Measurements from ENCODE around the gene CMTM4.
"Not testable (repeated sequence)": the region's sequence is repeated elsewhere in the genome, so short reads cannot be mapped to it uniquely, and the experiment has no call there.

The CMTM4 gene

DNA sequence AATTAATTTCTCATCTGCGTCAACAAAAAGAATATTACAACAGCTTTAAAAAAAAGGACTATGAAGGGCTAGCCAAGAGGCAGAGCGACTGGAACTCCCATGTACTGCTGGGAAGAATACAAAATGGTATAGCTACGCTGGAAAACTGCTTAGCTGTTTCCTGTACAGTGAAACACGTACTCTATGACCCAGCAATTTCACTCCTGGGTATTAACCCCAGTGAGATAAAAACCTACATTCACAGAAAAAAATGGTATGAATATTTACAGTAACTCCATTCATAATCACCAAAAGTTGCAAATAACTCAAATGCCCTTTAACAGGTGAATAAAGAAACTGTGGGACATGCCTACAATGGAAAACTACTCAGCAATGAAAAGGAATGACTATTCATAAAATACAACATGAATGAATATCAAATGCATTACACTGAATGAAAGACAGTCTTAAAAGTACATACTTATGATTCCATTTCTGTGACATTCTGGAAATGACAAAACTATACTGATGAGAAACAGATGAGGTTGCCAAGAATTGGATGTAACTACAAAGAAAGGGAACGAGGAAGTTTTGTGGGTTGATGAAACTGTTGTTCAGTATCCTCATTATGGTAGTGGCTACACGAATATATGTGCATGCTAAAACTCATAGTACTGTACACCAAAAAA is 27.6 kb downstream of the CMTM4 start:
- Histone ChIP-seq H3K4me3 (ENCODE audit: severe bottlenecking) (no peak overlapping the region), H3K27ac (ENCODE audit: poor library complexity, severe bottlenecking) (no peak overlapping the region)
- DNase-seq (ENCODE audit: low spot score) = no peak

DNA sequence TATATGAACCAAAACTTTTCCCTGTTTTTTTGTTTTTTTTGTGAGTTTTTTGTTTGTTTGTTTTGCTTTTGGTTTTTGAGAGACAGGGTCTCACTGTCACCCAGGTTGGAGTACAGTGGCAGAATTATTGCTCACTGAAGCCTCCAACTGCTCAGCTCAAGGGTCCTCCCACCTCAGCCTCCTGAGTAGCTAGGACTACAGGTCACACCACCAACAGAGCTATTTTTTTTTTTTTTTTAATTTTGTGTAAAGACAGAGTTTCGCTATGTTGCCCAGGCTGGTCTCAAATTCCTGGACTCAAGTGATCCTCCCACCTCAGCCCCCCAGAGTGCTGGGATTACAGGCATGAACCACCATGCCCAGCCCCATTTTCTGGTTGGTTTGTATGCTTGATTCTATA is 28.6 kb downstream of the CMTM4 start:
- H3K36me3 ChIP-seq (ENCODE audit: low read depth) = no peaks in the 10 kb centered on the region
- H3K4me3 ChIP-seq (ENCODE audit: severe bottlenecking) = no peak overlapping the region
- H3K27ac ChIP-seq (ENCODE audit: poor library complexity, severe bottlenecking) = no peak overlapping the region
- ATAC-seq (ENCODE audit: low read depth) (no peak), DNase-seq (ENCODE audit: low spot score) (no peak)
- H3K4me1 ChIP-seq (ENCODE audit: insufficient read depth, poor library complexity, severe bottlenecking) = no peaks in the 10 kb centered on the region
- H3K9me3 ChIP-seq (ENCODE audit: severe bottlenecking) = no peaks in the 10 kb centered on the region
- H3K27me3 ChIP-seq (ENCODE audit: insufficient read depth, poor library complexity, severe bottlenecking) = no peaks in the 10 kb centered on the region
- TF ChIP-seq, protein P1, sequence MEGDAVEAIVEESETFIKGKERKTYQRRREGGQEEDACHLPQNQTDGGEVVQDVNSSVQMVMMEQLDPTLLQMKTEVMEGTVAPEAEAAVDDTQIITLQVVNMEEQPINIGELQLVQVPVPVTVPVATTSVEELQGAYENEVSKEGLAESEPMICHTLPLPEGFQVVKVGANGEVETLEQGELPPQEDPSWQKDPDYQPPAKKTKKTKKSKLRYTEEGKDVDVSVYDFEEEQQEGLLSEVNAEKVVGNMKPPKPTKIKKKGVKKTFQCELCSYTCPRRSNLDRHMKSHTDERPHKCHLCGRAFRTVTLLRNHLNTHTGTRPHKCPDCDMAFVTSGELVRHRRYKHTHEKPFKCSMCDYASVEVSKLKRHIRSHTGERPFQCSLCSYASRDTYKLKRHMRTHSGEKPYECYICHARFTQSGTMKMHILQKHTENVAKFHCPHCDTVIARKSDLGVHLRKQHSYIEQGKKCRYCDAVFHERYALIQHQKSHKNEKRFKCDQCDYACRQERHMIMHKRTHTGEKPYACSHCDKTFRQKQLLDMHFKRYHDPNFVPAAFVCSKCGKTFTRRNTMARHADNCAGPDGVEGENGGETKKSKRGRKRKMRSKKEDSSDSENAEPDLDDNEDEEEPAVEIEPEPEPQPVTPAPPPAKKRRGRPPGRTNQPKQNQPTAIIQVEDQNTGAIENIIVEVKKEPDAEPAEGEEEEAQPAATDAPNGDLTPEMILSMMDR (IDR thresholded peaks at IDR 0.05; ENCODE audit: poor library complexity, severe bottlenecking) = no peak

More for the DNA sequence above, 27.6 kb downstream of the CMTM4 start:
- Histone ChIP-seq H3K27me3 (ENCODE audit: insufficient read depth, poor library complexity, severe bottlenecking) (no peaks in the 10 kb centered on the region), H3K9me3 (ENCODE audit: severe bottlenecking) (no peaks in the 10 kb centered on the region), H3K4me1 (ENCODE audit: insufficient read depth, poor library complexity, severe bottlenecking) (no peaks in the 10 kb centered on the region), H3K36me3 (ENCODE audit: low read depth) (0 out of 2 replicates have a peak, but pooled peaks cover 4% of the 10 kb centered on the region)
- ATAC-seq (ENCODE audit: low read depth) = no peak
- TF ChIP-seq, protein P1 (IDR thresholded peaks at IDR 0.05; ENCODE audit: poor library complexity, severe bottlenecking) = no peak

DNA sequence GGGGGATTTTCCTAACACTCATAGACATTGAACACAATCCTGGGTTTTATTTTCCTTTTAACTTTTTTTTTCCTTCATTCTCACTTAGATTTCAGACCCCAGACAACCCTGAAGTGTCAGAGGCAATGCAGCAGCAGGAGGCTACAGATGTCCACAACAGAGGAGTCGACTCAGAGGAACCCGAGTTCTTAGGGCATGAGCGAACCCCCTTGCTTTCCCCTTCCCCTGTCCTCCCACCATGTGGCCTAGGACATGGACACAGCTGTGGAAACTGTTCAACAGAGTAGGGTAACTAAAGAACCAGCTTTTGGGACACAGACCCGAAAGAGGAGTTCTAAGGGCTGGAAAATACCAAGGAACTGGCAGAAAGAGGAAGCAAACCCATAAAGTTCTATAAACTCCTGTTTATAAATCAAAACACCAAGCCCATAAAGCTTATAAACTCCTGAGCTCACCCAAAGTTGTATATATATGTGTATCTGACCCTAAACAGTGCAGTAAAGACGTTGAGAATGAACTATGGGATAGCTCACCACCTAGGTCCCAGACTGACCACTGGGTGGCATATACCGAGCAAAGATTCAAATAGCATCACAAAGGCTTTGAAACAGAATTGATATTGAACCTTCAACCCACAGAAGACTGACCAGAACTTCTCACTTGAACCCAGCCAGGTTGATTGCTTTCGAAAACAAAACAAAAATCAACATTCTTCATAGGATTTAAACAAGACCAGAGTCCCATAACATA is 33.9 kb downstream of the CMTM4 start:
- no peak overlapping the region for H3K4me3 ChIP-seq (ENCODE audit: severe bottlenecking)
- H3K9me3 ChIP-seq (ENCODE audit: severe bottlenecking) = no peaks in the 10 kb centered on the region
- DNase-seq (ENCODE audit: low spot score) = no peak
- peak; percentile 65 for ATAC-seq (ENCODE audit: low read depth)
- H3K4me1 ChIP-seq (ENCODE audit: insufficient read depth, poor library complexity, severe bottlenecking) = peaks cover 18% of the 10 kb centered on the region
- H3K27me3 ChIP-seq (ENCODE audit: insufficient read depth, poor library complexity, severe bottlenecking) = no peaks in the 10 kb centered on the region
- TF ChIP-seq, protein P1 (IDR thresholded peaks at IDR 0.05; ENCODE audit: poor library complexity, severe bottlenecking) = peak; percentile 72
- peak overlapping the region; percentile 53 for H3K27ac ChIP-seq (ENCODE audit: poor library complexity, severe bottlenecking)
- no peaks in the 10 kb centered on the region for H3K36me3 ChIP-seq (ENCODE audit: low read depth)

DNA sequence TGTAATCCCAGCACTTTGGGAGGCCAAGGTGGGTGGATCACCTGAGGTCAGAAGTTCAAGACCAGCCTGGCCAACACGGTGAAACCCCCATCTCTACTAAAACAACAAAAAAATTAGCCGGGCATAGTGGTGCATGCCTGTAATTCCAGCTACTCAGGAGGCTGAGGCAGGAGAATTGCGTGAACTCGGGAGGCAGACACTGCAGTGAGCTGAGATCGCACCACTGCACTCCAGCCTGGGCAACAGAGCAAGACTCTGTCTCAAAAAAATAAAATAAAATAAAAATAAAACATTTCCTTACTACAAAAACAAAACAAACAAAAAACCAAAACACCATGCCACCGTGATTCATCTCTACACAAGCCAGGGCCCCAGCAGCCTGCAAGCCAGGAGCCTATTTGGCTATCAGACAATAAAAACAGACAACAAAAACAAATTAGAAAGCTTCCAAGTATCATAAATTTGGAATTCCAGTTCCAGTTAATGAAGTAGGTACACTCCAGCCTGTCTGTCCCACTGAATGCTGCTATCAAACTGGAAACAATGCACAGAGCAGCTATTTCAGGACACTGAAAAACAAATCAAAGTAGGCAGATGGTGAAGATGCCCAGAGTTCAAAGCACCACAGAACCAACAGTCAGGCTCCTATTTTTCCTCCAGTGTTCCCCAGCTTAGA is 34.7 kb downstream of the CMTM4 start:
- H3K4me1 ChIP-seq (ENCODE audit: insufficient read depth, poor library complexity, severe bottlenecking) = peaks cover 18% of the 10 kb centered on the region
- not testable (repeated sequence) for H3K27me3 ChIP-seq (ENCODE audit: insufficient read depth, poor library complexity, severe bottlenecking); DNase-seq (ENCODE audit: low spot score); H3K4me3 ChIP-seq (ENCODE audit: severe bottlenecking); H3K9me3 ChIP-seq (ENCODE audit: severe bottlenecking); H3K36me3 ChIP-seq (ENCODE audit: low read depth); ATAC-seq (ENCODE audit: low read depth)
- peak overlapping the region; percentile 53 for H3K27ac ChIP-seq (ENCODE audit: poor library complexity, severe bottlenecking)

DNA sequence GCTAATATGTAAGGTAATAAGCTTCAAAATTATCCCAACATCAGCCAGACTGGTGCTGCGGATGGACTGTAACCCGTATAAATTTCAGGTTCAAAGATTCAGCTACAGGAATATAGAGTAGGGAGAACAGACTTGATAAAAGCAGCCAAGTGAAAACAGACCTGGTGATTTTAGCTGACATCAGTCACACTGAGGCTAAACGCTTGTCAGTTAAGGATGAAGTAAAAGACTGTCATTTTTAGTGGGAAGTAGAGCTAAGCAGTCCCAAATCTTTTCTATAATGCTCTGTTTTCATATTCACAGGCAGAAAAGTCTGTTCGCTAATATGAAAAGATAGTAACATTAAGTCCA is 35.4 kb downstream of the CMTM4 start:
- H3K27me3 ChIP-seq (ENCODE audit: insufficient read depth, poor library complexity, severe bottlenecking) = no peaks in the 10 kb centered on the region
- no peaks in the 10 kb centered on the region for H3K36me3 ChIP-seq (ENCODE audit: low read depth)
- ATAC-seq (ENCODE audit: low read depth) = no peak; the same call in 2 of the 3 replicates
- no peak overlapping the region for H3K4me3 ChIP-seq (ENCODE audit: severe bottlenecking)
- peaks cover 18% of the 10 kb centered on the region for H3K4me1 ChIP-seq (ENCODE audit: insufficient read depth, poor library complexity, severe bottlenecking)
- TF ChIP-seq, protein P1 (IDR thresholded peaks at IDR 0.05; ENCODE audit: poor library complexity, severe bottlenecking) = no peak
- DNase-seq (ENCODE audit: low spot score) = no peak
- H3K27ac ChIP-seq (ENCODE audit: poor library complexity, severe bottlenecking) = peak overlapping the region; percentile 53
- H3K9me3 ChIP-seq (ENCODE audit: severe bottlenecking) = no peaks in the 10 kb centered on the region

Data from RWPE2 (cell line).